ENCODE measurements around the gene ERCC2.
"Not testable (repeated sequence)": the region's sequence is repeated elsewhere in the genome, so short reads cannot be mapped to it uniquely, and the experiment has no call there.

- not testable (repeated sequence) for TF ChIP-seq CTCF, POLR2A, EP300 (IDR thresholded peaks at IDR 0.05)
Observed at GRCh38 chr19:45410330-45410729, 40.0 kb upstream of the ERCC2 start.

Measured in ovary (tissue), 3 donors.